Mucosa of descending colon (tissue), 3 donors: Measurements from ENCODE around the gene LHPP. TPM values are rescaled to one million over a fixed set of nuclear protein-coding genes. Genes with fewer than 3 reads are reported as not detected.

Experiments
- ATAC-seq: fragments of 200-7000 bp; cut with Tn5 transposase; one replicate; pipeline ENCODE4 v1.9.1; 2020; ENCODE audit warnings: mild to moderate bottlenecking, moderate library complexity
- DNase-seq, 3 donors: peaks; one replicate each; pipeline ENCODE4 v3.0.0-alpha.2; 2020
- H3K36me3 ChIP-seq: fragments of 200-600 bp; one replicate; pipeline ENCODE4 v1.8.0; 2021; ENCODE audit warnings: low read depth, mild to moderate bottlenecking
- H3K4me1 ChIP-seq: fragments of 200-600 bp; one replicate; pipeline ENCODE4 v1.8.0; 2021; ENCODE audit warnings: low read depth, mild to moderate bottlenecking
- H3K4me3 ChIP-seq: fragments of 200-600 bp; one replicate; pipeline ENCODE4 v1.8.0; 2021; ENCODE audit warnings: mild to moderate bottlenecking
- H3K9me3 ChIP-seq: fragments of 200-600 bp; one replicate; pipeline ENCODE4 v1.8.0; 2021; ENCODE audit warnings: mild to moderate bottlenecking
- CTCF ChIP-seq: fragments of 200-600 bp; IDR thresholded peaks from one replicate; pipeline ENCODE4 v1.8.0; 2022; ENCODE audit warnings: antibody characterized with exemption, mild to moderate bottlenecking
- intact Hi-C, 2 donors: fragments of 100-400 bp; cut with DNase I in 1 of 2; cut with micrococcal nuclease in 1 of 2; formaldehyde crosslinking; loops; one replicate each; pipeline versions ENCODE4 v1.11.0 to v1.11.1; 2022; cut with DNase I, micrococcal nuclease
- total RNA-seq, 3 donors: library from RNA; stranded (reverse); fragmentation: NEBNext Ultra II Directional in 2 of 3; extraction: Animal tissue kit (Norgen Biotek cat#: 25700) in 2 of 3; gene quantifications; one replicate each; pipeline versions ENCODE4 v1.2.1 to v1.2.4, GENCODE V29; 2021 to 2023
- donor health status: DM: no; HTN: no; CAD: no; lungs with moderate emphysema.
- donor health status: DM: no; HTN: no; CAD: no.
- donor health status: DM: no; HTN: yes; CAD: no.

The LHPP gene
- total RNA-seq, 3 donors from 2014 or later: 19.7 to 46.7 (median 26.5) TPM

- peak in 2 of 3 donors; percentile 25 to 45 for DNase-seq
- Histone ChIP-seq H3K9me3 (no peaks in the 10 kb centered on the region), H3K4me3 (no peak overlapping the region), H3K4me1 (no peaks in the 10 kb centered on the region), H3K36me3 (no peaks in the 10 kb centered on the region)
- ATAC-seq: no peak
- intact Hi-C loops: no loop called here
- no peak for TF ChIP-seq CTCF
Observed at GRCh38 chr10:124604214-124605000, 142.8 kb downstream of the LHPP start.

- Histone ChIP-seq H3K4me3 (no peak overlapping the region), H3K9me3 (no peaks in the 10 kb centered on the region), H3K36me3 (no peaks in the 10 kb centered on the region), H3K4me1 (no peaks in the 10 kb centered on the region)
- ATAC-seq (no peak), DNase-seq (peak in 1 of 3 donors; percentile 20)
- no peak for TF ChIP-seq CTCF
- intact Hi-C loops: no loop called here
Observed at GRCh38 chr10:124605001-124605370, 143.4 kb downstream of the LHPP start.

- Histone ChIP-seq H3K9me3 (no peaks in the 10 kb centered on the region), H3K4me3 (no peak overlapping the region), H3K36me3 (no peaks in the 10 kb centered on the region), H3K4me1 (no peaks in the 10 kb centered on the region)
- no peak for ATAC-seq
- intact Hi-C loops: no loop called here
- TF ChIP-seq CTCF: no peak
- peak in 2 of 3 donors; percentile 12 to 25 for DNase-seq
Observed at GRCh38 chr10:124605481-124605855, 143.8 kb downstream of the LHPP start.

GRCh38 chr10:124605856-124606812 lies 144.5 kb downstream of the LHPP start:
- ATAC-seq (no peak), DNase-seq (peak in 2 of 3 donors; percentile 17 to 41)
- no peaks in the 10 kb centered on the region for H3K36me3 ChIP-seq
- intact Hi-C loops: no loop called here
- H3K4me3 ChIP-seq: no peak overlapping the region
- TF ChIP-seq CTCF: no peak
- H3K9me3 ChIP-seq: no peaks in the 10 kb centered on the region
- H3K4me1 ChIP-seq: no peaks in the 10 kb centered on the region

- intact Hi-C loops: no loop called here
- ATAC-seq (no peak), DNase-seq (no peak)
- no peak for TF ChIP-seq CTCF
- Histone ChIP-seq H3K4me1 (no peaks in the 10 kb centered on the region), H3K36me3 (no peaks in the 10 kb centered on the region), H3K4me3 (no peak overlapping the region), H3K9me3 (no peaks in the 10 kb centered on the region)
Observed at GRCh38 chr10:124606822-124607221, 145.2 kb downstream of the LHPP start.
